GM12878 (cell line): ENCODE data around the gene NR6A1. TPM values are rescaled to one million over a fixed set of nuclear protein-coding genes. Genes with fewer than 3 reads are reported as not detected.

Experiments
- ATAC-seq: fragments of 200-7000 bp; cut with Tn5 transposase; 3 replicates; pipeline ENCODE4 v1.9.1; 2020; ENCODE audit warnings: mild to moderate bottlenecking, moderate library complexity
- BruUV-seq: library from RNA; stranded (reverse); fragments of 400-500 nt; replicated peaks from 2 replicates; lab custom pipeline; 2021; lab: Mats Ljungman, UMichigan
- CTCF ChIA-PET: fragments of 300-600 bp; sonication (Branson Sonifier 250); formaldehyde crosslinking; extraction: SDS; loops from one replicate; lab custom pipeline; 2021; ENCODE audit warnings: inconsistent platforms; lab: Yijun Ruan, JAX
- POLR2A ChIA-PET: fragments of 350-600 bp; formaldehyde crosslinking; extraction: SDS; loops from one replicate; lab custom pipeline; 2021; ENCODE audit warnings: inconsistent platforms; lab: Charles Lee
- RAD21 ChIA-PET: fragments of 300-600 bp; sonication (Branson Sonifier 250); formaldehyde crosslinking; loops from one replicate; lab custom pipeline; 2023; ENCODE audit warnings: antibody characterized with exemption; ENCODE audit not compliant: unreplicated experiment; lab: Charles Lee
- SMC1A ChIA-PET: fragments of 300-600 bp; sonication (Branson Sonifier 250); formaldehyde crosslinking; loops from one replicate; lab custom pipeline; 2023; ENCODE audit not compliant: unreplicated experiment, uncharacterized antibody; lab: Charles Lee
- DNase-seq: peaks from one replicate; pipeline ENCODE4 v3.0.0-alpha.2; 2011; ENCODE audit warnings: low read depth, low spot score
- FAIRE-seq: peaks from 3 replicates; lab custom pipeline; 2011; peaks lifted over from hg19 to GRCh38; lab: Jason Lieb, UNC
- H2AFZ ChIP-seq: 2 replicates; pipeline ENCODE4 v1.6.0; 2011; ENCODE audit warnings: low read depth, low read length, control low read depth; ENCODE audit not compliant: control insufficient read depth
- H3K27ac ChIP-seq: 2 replicates; pipeline ENCODE4 v1.5.1; 2011; ENCODE audit warnings: control low read depth; ENCODE audit not compliant: control insufficient read depth, insufficient read depth
- H3K27me3 ChIP-seq, 2 experiments: replicated peaks in 1 of 2; 2 replicates each; pipeline versions ENCODE4 v1.6.0 to v1.6.1; 2011; ENCODE audit warnings: low read length in 1 of 2; ENCODE audit not compliant: control insufficient read depth in 2 of 2, insufficient read depth in 2 of 2
- H3K36me3 ChIP-seq, 2 experiments: 2 replicates each; pipeline ENCODE4 v1.5.1; 2011; ENCODE audit warnings: low read length in 1 of 2; ENCODE audit not compliant: control insufficient read depth in 2 of 2, insufficient read depth in 2 of 2
- H3K4me1 ChIP-seq: 2 replicates; pipeline ENCODE4 v1.6.1; 2011; ENCODE audit warnings: mild to moderate bottlenecking, low read length, moderate library complexity, mixed read lengths; ENCODE audit not compliant: control insufficient read depth, insufficient read depth
- H3K4me2 ChIP-seq: 2 replicates; pipeline ENCODE4 v1.6.0; 2011; ENCODE audit warnings: control low read depth; ENCODE audit not compliant: control insufficient read depth, insufficient read depth
- H3K4me3 ChIP-seq: fragments of 200-600 bp; sonication (generic); 2 replicates; pipeline ENCODE4 v1.5.1; 2016
- H3K79me2 ChIP-seq: 2 replicates; pipeline ENCODE4 v1.6.0; 2011; ENCODE audit warnings: low read length; ENCODE audit not compliant: control insufficient read depth, insufficient read depth
- H3K9ac ChIP-seq: 2 replicates; pipeline ENCODE4 v1.8.0; 2011; ENCODE audit warnings: low read length, control low read depth, mixed read lengths; ENCODE audit not compliant: control insufficient read depth, insufficient read depth
- H3K9me3 ChIP-seq: replicated peaks from 3 replicates; pipeline ENCODE4 v1.5.1; 2011; ENCODE audit warnings: mild to moderate bottlenecking, low read length; ENCODE audit not compliant: control insufficient read depth, insufficient read depth
- H4K20me1 ChIP-seq: 2 replicates; pipeline ENCODE4 v1.6.0; 2011; ENCODE audit not compliant: control insufficient read depth, insufficient read depth
- CBX5 ChIP-seq: sonication (generic); IDR thresholded peaks from 2 replicates; pipeline ENCODE4 v1.6.1; 2016; ENCODE audit warnings: low read depth, moderate library complexity, mild to moderate bottlenecking, inconsistent platforms
- E4F1 ChIP-seq: fragments of 450-650 bp; IDR thresholded peaks from 2 replicates; pipeline ENCODE4 v1.6.1; 2018; ENCODE audit warnings: borderline replicate concordance, mild to moderate bottlenecking; ENCODE audit not compliant: partially characterized antibody
- EGR1 ChIP-seq, 2 experiments: IDR thresholded peaks; 1 replicate in 1 of 2; 2 replicates in 1 of 2; pipeline ENCODE4 v1.6.1; 2011 to 2012; ENCODE audit warnings: low read depth in 2 of 2, low read length in 2 of 2, borderline replicate concordance in 1 of 2, mild to moderate bottlenecking in 1 of 2, moderate library complexity in 1 of 2
- KDM1A ChIP-seq: fragments of 200-600 bp; sonication (generic); IDR thresholded peaks from 2 replicates; pipeline ENCODE4 v1.6.1; 2016; ENCODE audit warnings: borderline replicate concordance
- MLLT1 ChIP-seq: fragments of 450-650 bp; IDR thresholded peaks from 2 replicates; pipeline ENCODE4 v1.6.1; 2016; ENCODE audit warnings: mild to moderate bottlenecking
- NRF1 ChIP-seq: conservative IDR thresholded peaks from 2 replicates; pipeline ENCODE4 v1.6.1; 2011; ENCODE audit warnings: mild to moderate bottlenecking, low read depth, low read length, improper control_type of control experiment
- REST ChIP-seq: IDR thresholded peaks from 2 replicates; pipeline ENCODE4 v1.6.1; 2012; ENCODE audit warnings: mild to moderate bottlenecking, low read depth, low read length
- SREBF1 ChIP-seq: IDR thresholded peaks from 2 replicates; pipeline ENCODE4 v1.6.1; 2012; ENCODE audit warnings: mild to moderate bottlenecking, low read length
- YBX1 ChIP-seq: fragments of 450-650 bp; IDR thresholded peaks from 2 replicates; pipeline ENCODE4 v1.6.1; 2016; ENCODE audit warnings: antibody characterized with exemption
- ZNF217 ChIP-seq: fragments of 450-650 bp; IDR thresholded peaks from 2 replicates; pipeline ENCODE4 v1.6.1; 2017; ENCODE audit warnings: antibody characterized with exemption, mild to moderate bottlenecking
- WGBS: methylation state at CpG from one replicate; pipeline ENCODE4 v1.1.6; 2016; ENCODE audit warnings: low lambda C conversion rate; ENCODE audit not compliant: insufficient replicate concordance, insufficient coverage; ENCODE audit errors: missing lambda C conversion rate; 5-methylcytosine and 5-hydroxymethylcytosine counted together
- in situ Hi-C: fragments of 300-500 bp; cut with MboI; formaldehyde crosslinking; loops from 9 replicates; pipeline ENCODE4 v1.14.3; 2018; ENCODE audit warnings: mixed read lengths
- intact Hi-C: fragments of 100-400 bp; cut with micrococcal nuclease; formaldehyde crosslinking; loops from one replicate; pipeline ENCODE4 v1.14.2; 2022; ENCODE audit not compliant: unreplicated experiment
- polyA plus RNA-seq, 11 experiments: library from polyadenylated mRNA; depleted of rRNA in 4 of 11; unstranded in 6 of 11; stranded (reverse) in 5 of 11; fragments of >200 nt; fragmentation: Nextera tagmentation in 4 of 11; fragmentation: Illumina TruSeq in 1 of 11; extraction: Ambion mirVana in 4 of 11; extraction: Trizol in 1 of 11; gene quantifications; 1 replicate in 1 of 11; 2 replicates in 10 of 11; pipeline versions ENCODE4 v1.2.1 to v1.2.3, GENCODE V29; 2011 to 2016; ENCODE audit warnings: inconsistent platforms in 2 of 11, missing spikeins in 2 of 11, low read depth in 1 of 11
- total RNA-seq, 4 experiments: library from RNA; depleted of rRNA in 3 of 4; stranded (reverse); fragments of >200 nt in 3 of 4; fragmentation: Illumina TruSeq in 1 of 4; extraction: Trizol in 1 of 4; gene quantifications; 2 replicates each; pipeline versions ENCODE4 v1.2.1 to v1.2.3, GENCODE V29; 2013 to 2021

NR6A1 gene
- total and polyA plus RNA-seq, 10 of the 15 experiments (the other 5 are each of a cell fraction or from before 2014, with no cell fraction given), result 1.2 to 9.2 (median 4.6) TPM

- no peak for TF ChIP-seq REST
- TF ChIP-seq CBX5, result no peak
- no peak for TF ChIP-seq ZNF217
- no peak for TF ChIP-seq KDM1A
- TF ChIP-seq MLLT1, result no peak
These were observed 293.3 kb downstream of the NR6A1 start (continued) for GRCh38 chr9:124477648-124478285.

- SMC1A ChIA-PET, result no interaction called here
- H3K36me3 ChIP-seq, result no peaks in the 10 kb centered on the region
- H3K4me2 ChIP-seq, result no peak overlapping the region
- H3K27ac ChIP-seq, result no peak overlapping the region
- H3K9me3 ChIP-seq, result no peaks in the 10 kb centered on the region
- RAD21 ChIA-PET, result no interaction called here
- CTCF ChIA-PET, result no interaction called here
- no peaks in the 10 kb centered on the region for H3K4me1 ChIP-seq
- intact Hi-C loops (no loop called here), in situ Hi-C loops (no loop called here)
- DNase-seq (no peak), FAIRE-seq (no peak), ATAC-seq (no peak)
- no peak overlapping the region for H3K9ac ChIP-seq
- no peak overlapping the region for H2AFZ ChIP-seq
- BruUV-seq, result no TSS peak
- TF ChIP-seq SREBF1 (no peak), YBX1 (no peak), NRF1 (no peak), EGR1 (IDR thresholded peaks at IDR 0.05; ENCODE audit: borderline replicate concordance in 1 of 2, low read depth in 2 of 2, low read length in 2 of 2) (no peak), E4F1 (no peak)
- peaks cover 0 to 3% of the 10 kb centered on the region in 2 experiments; a peak in 2 of 4 replicates for H3K27me3 ChIP-seq
- H3K4me3 ChIP-seq, result no peak overlapping the region
- POLR2A ChIA-PET, result no interaction called here
- no peaks in the 10 kb centered on the region for H3K79me2 ChIP-seq
- no peaks in the 10 kb centered on the region for H4K20me1 ChIP-seq
- 55% methylated on average over 19 of the region's 19 CpGs for WGBS
These were observed 293.9 kb downstream of the NR6A1 start for GRCh38 chr9:124477211-124477647.
